HepG2 (cell line): ENCODE measurements around the gene MT1G. TPM values are rescaled to one million over a fixed set of nuclear protein-coding genes. Genes with fewer than 3 reads are reported as not detected.

Source experiments
- ARID5B ChIP-seq: IDR thresholded peaks from 2 replicates; pipeline ENCODE4 v1.4.0; 2020; ENCODE audit warnings: mild to moderate bottlenecking, missing genetic modification reagents
- DPF2 ChIP-seq: sonication (generic); formaldehyde crosslinking; IDR thresholded peaks from 2 replicates; pipeline ENCODE4 v1.4.0; 2020; ENCODE audit warnings: mild to moderate bottlenecking, low read depth, missing genetic modification reagents, borderline replicate concordance
- ESRRA ChIP-seq: sonication (generic); formaldehyde crosslinking; IDR thresholded peaks from 2 replicates; pipeline ENCODE4 v1.5.1; 2020; ENCODE audit warnings: mild to moderate bottlenecking, low read depth, missing genetic modification reagents
- EZH2 ChIP-seq: conservative IDR thresholded peaks from 2 replicates; pipeline ENCODE4 v1.6.1; 2012; ENCODE audit warnings: mild to moderate bottlenecking, low read depth, low read length, moderate library complexity
- ISX ChIP-seq: sonication (generic); formaldehyde crosslinking; conservative IDR thresholded peaks from 2 replicates; pipeline ENCODE4 v1.5.0; 2020; ENCODE audit warnings: missing genetic modification reagents
- MXD1 ChIP-seq: sonication (generic); formaldehyde crosslinking; IDR thresholded peaks from 2 replicates; pipeline ENCODE4 v1.4.0; 2020; ENCODE audit warnings: mild to moderate bottlenecking, missing genetic modification reagents
- PRDM4 ChIP-seq: sonication (generic); formaldehyde crosslinking; IDR thresholded peaks from 2 replicates; pipeline ENCODE4 v1.9.0; 2021; ENCODE audit warnings: missing genetic modification reagents, borderline replicate concordance
- TOPORS ChIP-seq: sonication (generic); formaldehyde crosslinking; IDR thresholded peaks from 2 replicates; pipeline ENCODE4 v1.8.0; 2023; ENCODE audit warnings: mild to moderate bottlenecking, missing genetic modification reagents
- YEATS4 ChIP-seq: sonication (generic); formaldehyde crosslinking; IDR thresholded peaks from 2 replicates; pipeline ENCODE4 v1.4.0; 2020; ENCODE audit warnings: missing genetic modification reagents, borderline replicate concordance
- ZBTB21 ChIP-seq: sonication (generic); formaldehyde crosslinking; IDR thresholded peaks from 2 replicates; pipeline ENCODE4 v1.4.0; 2020; ENCODE audit warnings: missing genetic modification reagents
- ZFX ChIP-seq: sonication (generic); formaldehyde crosslinking; IDR thresholded peaks from 2 replicates; pipeline ENCODE4 v1.4.0; 2020; ENCODE audit warnings: mild to moderate bottlenecking, low read depth, missing genetic modification reagents, moderate library complexity
- ZNF121 ChIP-seq: sonication (generic); formaldehyde crosslinking; IDR thresholded peaks from 2 replicates; pipeline ENCODE4 v1.5.0; 2020; ENCODE audit warnings: mild to moderate bottlenecking, missing genetic modification reagents
- ZNF234 ChIP-seq: sonication (generic); formaldehyde crosslinking; conservative IDR thresholded peaks from 2 replicates; pipeline ENCODE4 v1.5.1; 2020; ENCODE audit warnings: mild to moderate bottlenecking, missing genetic modification reagents
- ZNF260 ChIP-seq: sonication (generic); formaldehyde crosslinking; IDR thresholded peaks from 2 replicates; pipeline ENCODE4 v1.4.0; 2020; ENCODE audit warnings: missing genetic modification reagents, low read depth, mild to moderate bottlenecking, borderline replicate concordance
- ZNF557 ChIP-seq: sonication (generic); formaldehyde crosslinking; IDR thresholded peaks from 2 replicates; pipeline ENCODE4 v1.4.0; 2020; ENCODE audit warnings: missing genetic modification reagents
- ZNF609 ChIP-seq: sonication (generic); formaldehyde crosslinking; IDR thresholded peaks from 2 replicates; pipeline ENCODE4 v1.4.0; 2020; ENCODE audit warnings: mild to moderate bottlenecking, missing genetic modification reagents, borderline replicate concordance
- polyA plus RNA-seq, 8 experiments: library from polyadenylated mRNA; depleted of rRNA in 3 of 8; stranded (reverse) in 7 of 8; unstranded in 1 of 8; fragments of >200 nt; fragmentation: Illumina TruSeq in 4 of 8; extraction: Trizol in 4 of 8; gene quantifications; 2 replicates each; pipeline versions ENCODE4 v1.2.1 to v1.2.3, GENCODE V29; 2011 to 2016; ENCODE audit warnings: low read depth in 4 of 8, missing spikeins in 1 of 8, mixed read lengths in 1 of 8; ENCODE audit not compliant: insufficient read depth in 1 of 8
- total RNA-seq, 5 experiments: library from RNA; depleted of rRNA; stranded (reverse); fragments of >200 nt; fragmentation: Illumina TruSeq; extraction: Trizol; gene quantifications; 2 replicates each; pipeline ENCODE4 v1.2.3, GENCODE V29; 2016; ENCODE audit warnings: low read depth in 1 of 5

The MT1G gene
- total and polyA plus RNA-seq, 2 of the 13 experiments (the other 11 are each of a cell fraction or from before 2014, with no cell fraction given): 3.6 to 377 TPM

GRCh38 chr16:56643080-56643778 is 24.6 kb downstream of the MT1G start (continued):
- TF ChIP-seq ZNF557 (CRISPR knock-in tag): 0 out of 2 replicates have a peak, but pooled peaks have one; percentile 38
- TF ChIP-seq ISX (CRISPR knock-in tag): no peak
- no peak for TF ChIP-seq YEATS4 (CRISPR knock-in tag)
- peak; percentile 85; the same call in 1 of the 2 replicates for TF ChIP-seq ZNF234 (CRISPR knock-in tag)
- TF ChIP-seq TOPORS (CRISPR knock-in tag): no peak
- peak; percentile 45; the same call in 1 of the 2 replicates for TF ChIP-seq ZFX (CRISPR knock-in tag)
- no peak for TF ChIP-seq EZH2
- peak; percentile 60 for TF ChIP-seq MXD1 (CRISPR knock-in tag)
- 0 out of 2 replicates have a peak, but pooled peaks have one; percentile 18 for TF ChIP-seq ZNF609 (CRISPR knock-in tag)
- 0 out of 2 replicates have a peak, but pooled peaks have one; percentile 35 for TF ChIP-seq DPF2
- no peak for TF ChIP-seq PRDM4
- TF ChIP-seq ESRRA (CRISPR knock-in tag): 0 out of 2 replicates have a peak, but pooled peaks have one; percentile 34
- 0 out of 2 replicates have a peak, but pooled peaks have one; percentile 13 for TF ChIP-seq ARID5B (CRISPR knock-in tag)
- TF ChIP-seq ZNF121 (CRISPR knock-in tag): no peak
- no peak for TF ChIP-seq ZBTB21
- TF ChIP-seq ZNF260 (CRISPR knock-in tag): 0 out of 2 replicates have a peak, but pooled peaks have one; percentile 42
